Body of pancreas (tissue), 4 donors: ENCODE data around the gene SF3B3.

Experiments
- CTCF ChIP-seq, 7 experiments: fragments of 450-650 bp in 4 of 7; fragments of 200-600 bp in 3 of 7; sonication (generic) in 3 of 7; IDR thresholded peaks; one replicate each; pipeline ENCODE4 v1.5.1; 2016 to 2019; ENCODE audit warnings: antibody characterized with exemption in 7 of 7
- POLR2A ChIP-seq, 3 donors: fragments of 450-650 bp; IDR thresholded peaks; one replicate each; pipeline ENCODE4 v1.6.1; 2016; ENCODE audit warnings: antibody characterized with exemption in 3 of 3, mild to moderate bottlenecking in 2 of 3

- TF ChIP-seq CTCF (IDR thresholded peaks at IDR 0.05), result no peak
- TF ChIP-seq POLR2A (IDR thresholded peaks at IDR 0.05), result no peak
These were observed 58.8 kb downstream of the SF3B3 start for GRCh38 chr16:70582280-70582978.
